NT2/D1 (cell line): Measurements from ENCODE around the gene APOL1.

ENCODE experiments used
- SUZ12 ChIP-seq: IDR thresholded peaks from 2 replicates; pipeline ENCODE4 v1.6.1; 2011; ENCODE audit not compliant: insufficient read length, insufficient read depth; ENCODE audit errors: extremely low read depth
- YY1 ChIP-seq: IDR thresholded peaks from 2 replicates; pipeline ENCODE4 v1.6.1; 2011; ENCODE audit not compliant: insufficient read length, insufficient read depth
- ZNF274 ChIP-seq: IDR thresholded peaks from 2 replicates; pipeline ENCODE4 v1.6.1; 2011; ENCODE audit warnings: mild to moderate bottlenecking, low read depth, low read length

DNA sequence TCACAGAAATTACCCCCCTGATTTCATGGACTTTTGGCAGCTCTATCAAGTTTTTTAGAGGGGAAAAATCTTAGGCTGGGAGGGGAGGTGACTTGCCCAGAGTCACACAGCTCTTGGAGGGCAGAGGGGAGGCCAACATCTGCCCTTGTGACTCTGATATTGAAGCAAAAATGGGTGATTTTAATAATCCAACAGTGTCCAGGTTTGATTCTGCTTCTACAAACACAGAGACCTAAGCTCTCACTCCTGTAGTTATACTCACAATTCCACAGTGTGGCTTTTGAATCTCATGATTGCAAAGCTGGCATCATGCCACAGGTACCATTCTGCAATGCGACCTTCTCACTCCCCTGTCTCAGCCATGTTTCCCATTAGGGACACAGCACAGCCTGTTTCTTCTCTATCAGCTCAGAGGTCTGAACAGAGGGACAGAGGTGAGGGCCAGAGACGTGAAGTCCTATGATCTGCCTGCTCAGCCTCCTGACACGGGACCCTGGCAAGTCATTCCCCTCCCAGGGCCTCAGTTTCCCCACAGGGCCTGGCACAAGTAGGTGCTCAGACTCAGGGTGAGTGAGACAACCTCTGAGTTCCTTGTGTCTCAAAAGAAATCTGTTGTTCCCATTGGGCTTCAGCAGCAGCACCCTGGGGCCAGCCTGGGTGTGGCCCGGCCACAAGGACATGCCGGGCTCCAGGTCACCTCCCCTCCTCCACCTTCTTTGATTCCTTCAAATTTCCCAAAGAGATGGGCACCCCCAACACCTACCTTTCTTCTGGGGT, 14.4 kb upstream of the APOL1 start:
- TF ChIP-seq ZNF274 (no peak), YY1 (no peak), SUZ12 (no peak)
